SK-N-SH (cell line): Measurements from ENCODE around the gene ZBTB49. TPM values are rescaled to one million over a fixed set of nuclear protein-coding genes. Genes with fewer than 3 reads are reported as not detected.

Source experiments
- CTCF ChIA-PET: fragments of 300-600, 350-600 bp; formaldehyde crosslinking; extraction: SDS; loops from one replicate; lab custom pipeline; 2021; lab: Yijun Ruan, JAX
- POLR2A ChIA-PET: fragments of 350-600 bp; sonication (Branson Sonifier 250); formaldehyde crosslinking; extraction: SDS; loops from one replicate; lab custom pipeline; 2020; ENCODE audit warnings: antibody characterized with exemption, inconsistent platforms; lab: Yijun Ruan, JAX
- DNase-seq: peaks from one replicate; pipeline ENCODE4 v3.0.0; 2012
- H2AFZ ChIP-seq: fragments of 200-600 bp; sonication (generic); 2 replicates; pipeline ENCODE4 v1.8.1; 2016; ENCODE audit warnings: antibody characterized with exemption, mild to moderate bottlenecking, low read depth
- H3F3A ChIP-seq: fragments of 200-600 bp; sonication (generic); replicated peaks from 2 replicates; pipeline ENCODE3; 2016; ENCODE audit warnings: antibody characterized with exemption, mild to moderate bottlenecking; ENCODE audit not compliant: insufficient read depth
- H3K27ac ChIP-seq, 2 experiments: fragments of 200-500 bp in 1 of 2; fragments of 200-600 bp in 1 of 2; sonication (Bioruptor generic) in 1 of 2; sonication (generic), shearing (Covaris generic) in 1 of 2; 2 replicates each; pipeline versions ENCODE4 v1.5.1 to v1.6.1; 2014 to 2016; ENCODE audit warnings: low read depth in 2 of 2, inconsistent platforms in 1 of 2, low read length in 1 of 2, mild to moderate bottlenecking in 1 of 2, mixed read lengths in 1 of 2
- H3K27me3 ChIP-seq: fragments of 200-600 bp; sonication (generic), shearing (Covaris generic); 2 replicates; pipeline ENCODE4 v1.6.1; 2016; ENCODE audit warnings: mixed run types; ENCODE audit not compliant: insufficient read depth
- H3K36me3 ChIP-seq, 2 experiments: fragments of 200-500 bp in 1 of 2; fragments of 200-600 bp in 1 of 2; sonication (Bioruptor generic) in 1 of 2; sonication (generic) in 1 of 2; replicated peaks in 1 of 2; 2 replicates each; pipeline versions ENCODE3 to v1.5.1; 2014 to 2016; ENCODE audit warnings: low read length in 1 of 2, mild to moderate bottlenecking in 1 of 2; ENCODE audit not compliant: insufficient read depth in 2 of 2, control insufficient read depth in 1 of 2
- H3K4me1 ChIP-seq, 2 experiments: fragments of 200-500 bp in 1 of 2; fragments of 200-600 bp in 1 of 2; sonication (Bioruptor generic) in 1 of 2; sonication (generic), shearing (Covaris generic) in 1 of 2; 2 replicates each; pipeline versions ENCODE4 v1.5.1 to v1.6.1; 2014 to 2016; ENCODE audit warnings: low read depth in 1 of 2, low read length in 1 of 2, mixed run types in 1 of 2; ENCODE audit not compliant: insufficient read depth in 2 of 2, control insufficient read depth in 1 of 2
- H3K4me2 ChIP-seq: fragments of 200-600 bp; sonication (generic), shearing (Covaris generic); 2 replicates; pipeline ENCODE4 v1.6.1; 2017; ENCODE audit warnings: mixed run types
- H3K4me3 ChIP-seq, 2 experiments: fragments of 200-500 bp in 1 of 2; fragments of 200-600 bp in 1 of 2; sonication (Bioruptor generic) in 1 of 2; sonication (generic), shearing (Covaris generic) in 1 of 2; 2 replicates each; pipeline versions ENCODE4 v1.5.1 to v1.8.1; 2014 to 2016; ENCODE audit warnings: low read depth in 2 of 2, inconsistent platforms in 1 of 2, low read length in 1 of 2, mild to moderate bottlenecking in 1 of 2, mixed read lengths in 1 of 2, moderate library complexity in 1 of 2
- H3K79me2 ChIP-seq: fragments of 200-600 bp; sonication (generic); 2 replicates; pipeline ENCODE4 v1.8.1; 2017; ENCODE audit warnings: mild to moderate bottlenecking; ENCODE audit not compliant: insufficient read depth
- H3K9ac ChIP-seq: fragments of 200-600 bp; sonication (generic); 2 replicates; pipeline ENCODE4 v1.6.1; 2017; ENCODE audit warnings: mixed run types
- H3K9me2 ChIP-seq: fragments of 200-600 bp; sonication (generic); 2 replicates; pipeline ENCODE4 v1.6.1; 2017; ENCODE audit warnings: mixed run types
- H3K9me3 ChIP-seq: fragments of 200-600 bp; sonication (generic); 2 replicates; pipeline ENCODE4 v1.6.1; 2017; ENCODE audit warnings: mixed run types, mild to moderate bottlenecking, moderate library complexity
- H4K20me1 ChIP-seq: fragments of 200-600 bp; sonication (generic); 2 replicates; pipeline ENCODE4 v1.6.1; 2017; ENCODE audit warnings: mild to moderate bottlenecking, mixed run types; ENCODE audit not compliant: insufficient read depth
- CHD2 ChIP-seq: fragments of 150-350 bp; IDR thresholded peaks from 2 replicates; pipeline ENCODE4 v1.6.1; 2018; ENCODE audit warnings: low read length; ENCODE audit not compliant: partially characterized antibody
- CTCF ChIP-seq: fragments of 200-600 bp; sonication (generic); IDR thresholded peaks from 2 replicates; pipeline ENCODE4 v1.6.1; 2017; ENCODE audit warnings: antibody characterized with exemption, mild to moderate bottlenecking, moderate library complexity
- ELF1 ChIP-seq: IDR thresholded peaks from 2 replicates; pipeline ENCODE4 v1.4.0; 2012
- EZH2phosphoT487 ChIP-seq: fragments of 200-600 bp; sonication (generic); IDR thresholded peaks from 2 replicates; pipeline ENCODE4 v1.6.1; 2017; ENCODE audit warnings: low read depth, mixed run types, mild to moderate bottlenecking, antibody characterized with exemption, moderate library complexity, borderline replicate concordance
- GABPA ChIP-seq: IDR thresholded peaks from 2 replicates; pipeline ENCODE4 v1.4.0; 2012; ENCODE audit warnings: low read depth, mild to moderate bottlenecking
- IRF3 ChIP-seq: fragments of 150-350 bp; IDR thresholded peaks from 2 replicates; pipeline ENCODE4 v1.6.1; 2016; ENCODE audit warnings: mild to moderate bottlenecking, low read depth, low read length
- MXI1 ChIP-seq: IDR thresholded peaks from 2 replicates; pipeline ENCODE4 v1.6.1; 2012; ENCODE audit warnings: mild to moderate bottlenecking, low read depth, low read length, improper control_type of control experiment
- NFIC ChIP-seq: IDR thresholded peaks from 2 replicates; pipeline ENCODE4 v1.4.0; 2012; ENCODE audit warnings: borderline replicate concordance
- POLR2AphosphoS5 ChIP-seq: IDR thresholded peaks from 2 replicates; pipeline ENCODE4 v1.6.1; 2012; ENCODE audit warnings: low read depth, low read length
- RAD21 ChIP-seq: IDR thresholded peaks from 2 replicates; pipeline ENCODE4 v1.6.1; 2012; ENCODE audit warnings: mild to moderate bottlenecking, low read length
- RCOR1 ChIP-seq: fragments of 150-350 bp; IDR thresholded peaks from 2 replicates; pipeline ENCODE4 v1.6.1; 2017; ENCODE audit warnings: antibody characterized with exemption, low read length
- RFX5 ChIP-seq: IDR thresholded peaks from 2 replicates; pipeline ENCODE4 v1.6.1; 2012; ENCODE audit warnings: mild to moderate bottlenecking, improper control_type of control experiment, low read length
- RXRA ChIP-seq: IDR thresholded peaks from 2 replicates; pipeline ENCODE4 v1.4.0; 2012; ENCODE audit warnings: low read depth, mild to moderate bottlenecking, borderline replicate concordance
- TAF1 ChIP-seq: IDR thresholded peaks from 2 replicates; pipeline ENCODE4 v1.6.1; 2012; ENCODE audit warnings: low read depth, mild to moderate bottlenecking, low read length, moderate library complexity, borderline replicate concordance
- TCF12 ChIP-seq: IDR thresholded peaks from 2 replicates; pipeline ENCODE4 v1.4.0; 2012
- TEAD4 ChIP-seq: IDR thresholded peaks from 2 replicates; pipeline ENCODE4 v1.4.0; 2012; ENCODE audit warnings: mild to moderate bottlenecking, borderline replicate concordance; ENCODE audit not compliant: insufficient read depth
- YY1 ChIP-seq: IDR thresholded peaks from 2 replicates; pipeline ENCODE4 v1.4.0; 2012; ENCODE audit warnings: low read depth, mild to moderate bottlenecking
- ZBTB33 ChIP-seq: IDR thresholded peaks from 2 replicates; pipeline ENCODE4 v1.4.0; 2012; ENCODE audit warnings: low read depth, borderline replicate concordance
- WGBS: methylation state at CpG from one replicate; pipeline ENCODE4 v1.1.6; 2017; ENCODE audit warnings: low lambda C conversion rate; 5-methylcytosine and 5-hydroxymethylcytosine counted together
- polyA plus RNA-seq, 3 experiments: library from polyadenylated mRNA; depleted of rRNA; stranded (reverse); fragments of >200 nt; gene quantifications; 2 replicates each; pipeline ENCODE4 v1.2.3, GENCODE V29; 2012
- TF ChIP-seq, protein P1 (sequence below): IDR thresholded peaks from 2 replicates; pipeline ENCODE4; 2012
- TF ChIP-seq, protein P2 (sequence below): IDR thresholded peaks from 2 replicates; pipeline ENCODE4 v1.4.0; 2012; ENCODE audit warnings: low read depth, borderline replicate concordance

Gene ZBTB49
- polyA plus RNA-seq, 1 of the 3 experiments (the other 2 are of a cell fraction) = 3.1 TPM

DNA sequence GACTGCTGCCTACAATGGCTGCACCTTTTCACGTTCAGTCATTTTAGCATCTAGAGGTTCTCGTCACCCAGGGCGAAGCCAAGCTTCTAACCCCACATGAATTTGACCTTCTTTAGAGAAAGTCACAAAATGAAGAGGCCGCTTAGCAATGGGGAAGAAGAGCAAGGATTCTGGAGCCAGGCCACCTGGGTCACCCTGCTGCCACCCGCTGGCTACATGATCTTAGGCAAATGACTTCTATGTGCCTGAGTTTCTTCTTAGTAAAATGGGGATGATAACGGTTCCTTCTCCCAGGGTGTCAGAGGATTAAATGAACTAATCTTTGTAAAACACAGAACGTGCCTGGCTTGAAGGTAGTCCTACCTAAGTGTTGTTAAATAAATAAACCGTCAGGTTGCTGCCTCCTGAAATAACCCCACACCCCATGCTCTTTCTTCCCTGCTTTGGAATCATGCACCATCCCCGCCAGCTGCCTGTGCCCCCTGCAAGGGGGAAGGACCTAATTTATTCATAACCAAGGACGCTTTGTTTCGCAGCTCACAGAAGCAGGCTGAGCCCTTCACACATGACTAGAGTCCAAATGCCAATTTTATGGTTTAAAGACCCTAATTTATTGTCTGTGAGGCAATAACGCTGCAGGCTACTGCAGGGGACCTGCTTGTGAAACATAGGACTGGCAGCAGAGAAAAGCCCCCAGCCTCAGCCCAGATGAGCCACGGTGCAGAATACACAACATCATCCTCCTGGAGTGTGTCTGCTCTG lies 68.2 kb downstream of the ZBTB49 start:
- Histone ChIP-seq H3K4me1 (no peaks in the 10 kb centered on the region), H2AFZ (no peak overlapping the region), H3K9ac (no peak overlapping the region), H3K9me3 (no peaks in the 10 kb centered on the region), H4K20me1 (no peaks in the 10 kb centered on the region), H3K36me3 (no peaks in the 10 kb centered on the region), H3K4me3 (no peak overlapping the region), H3K27ac (no peak overlapping the region), H3K27me3 (peaks cover 5% of the 10 kb centered on the region; the same call in 1 of the 2 replicates), H3K4me2 (no peak overlapping the region), H3K79me2 (no peaks in the 10 kb centered on the region)
- CTCF ChIA-PET = interaction anchor here (1.6 kb wide), 1 partner anchor 23 kb away, joined by 4 read pairs; no protein-coding TSS in a partner anchor
- DNase-seq = no peak
- no peak for TF ChIP-seq TAF1
- no peak for TF ChIP-seq TEAD4
- TF ChIP-seq EZH2phosphoT487 = no peak
- TF ChIP-seq MXI1 = no peak
- TF ChIP-seq GABPA = no peak
- no peak for TF ChIP-seq YY1
- TF ChIP-seq, protein P1, sequence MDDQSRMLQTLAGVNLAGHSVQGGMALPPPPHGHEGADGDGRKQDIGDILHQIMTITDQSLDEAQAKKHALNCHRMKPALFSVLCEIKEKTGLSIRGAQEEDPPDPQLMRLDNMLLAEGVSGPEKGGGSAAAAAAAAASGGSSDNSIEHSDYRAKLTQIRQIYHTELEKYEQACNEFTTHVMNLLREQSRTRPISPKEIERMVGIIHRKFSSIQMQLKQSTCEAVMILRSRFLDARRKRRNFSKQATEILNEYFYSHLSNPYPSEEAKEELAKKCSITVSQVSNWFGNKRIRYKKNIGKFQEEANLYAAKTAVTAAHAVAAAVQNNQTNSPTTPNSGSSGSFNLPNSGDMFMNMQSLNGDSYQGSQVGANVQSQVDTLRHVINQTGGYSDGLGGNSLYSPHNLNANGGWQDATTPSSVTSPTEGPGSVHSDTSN = no peak
- TF ChIP-seq IRF3 = no peak
- no peak for TF ChIP-seq ZBTB33
- no peak for TF ChIP-seq NFIC
- TF ChIP-seq CHD2 = no peak
- no peak for TF ChIP-seq POLR2AphosphoS5
- TF ChIP-seq, all 33 proteins: peak for 0
- Histone ChIP-seq H3K9me2 (no peaks in the 10 kb centered on the region), H3F3A (no peaks in the 10 kb centered on the region)
- WGBS = 60% methylated on average over 13 of the region's 13 CpGs
- POLR2A ChIA-PET = no interaction called here

DNA sequence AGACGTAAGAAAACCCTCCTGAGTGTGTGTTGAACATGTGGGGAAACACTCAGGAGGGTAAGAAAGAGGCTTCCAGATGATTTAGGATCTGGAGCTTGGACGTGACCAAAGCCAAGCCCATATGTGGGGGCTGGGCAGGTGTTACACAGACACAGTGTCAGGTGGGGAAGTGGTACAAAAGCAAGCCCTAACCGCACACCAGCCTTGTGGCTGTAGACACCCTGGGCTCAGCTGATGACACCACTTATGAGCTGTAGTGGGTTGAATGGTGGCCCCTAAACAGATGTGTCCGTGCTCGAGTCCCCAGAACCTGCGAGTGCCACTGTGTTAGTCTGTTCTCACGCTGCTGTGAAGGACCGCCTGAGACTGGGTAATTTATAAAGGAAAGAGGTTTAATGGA lies 71.8 kb downstream of the ZBTB49 start:
- ChIA-PET POLR2A (no interaction called here), CTCF (no interaction called here)
- no peaks in the 10 kb centered on the region for H3K9me3 ChIP-seq
- H3K36me3 ChIP-seq = no peaks in the 10 kb centered on the region
- no peak overlapping the region for H3K4me3 ChIP-seq
- no peaks in the 10 kb centered on the region for H4K20me1 ChIP-seq
- no peak overlapping the region for H3K9ac ChIP-seq
- H3K4me2 ChIP-seq = no peak overlapping the region
- H3K27me3 ChIP-seq = no peaks in the 10 kb centered on the region; the same call in 1 of the 2 replicates
- no peaks in the 10 kb centered on the region for H3F3A ChIP-seq
- H3K4me1 ChIP-seq = no peaks in the 10 kb centered on the region
- H3K79me2 ChIP-seq = no peaks in the 10 kb centered on the region
- no peak overlapping the region for H2AFZ ChIP-seq
- no peak overlapping the region for H3K27ac ChIP-seq
- DNase-seq = no peak
- WGBS = 61% methylated on average over 8 of the region's 8 CpGs
- H3K9me2 ChIP-seq = no peaks in the 10 kb centered on the region
- TF ChIP-seq CTCF = no peak
- TF ChIP-seq RFX5 = no peak
- TF ChIP-seq TCF12 = no peak
- no peak for TF ChIP-seq POLR2AphosphoS5
- TF ChIP-seq RAD21 = no peak
- no peak for TF ChIP-seq ELF1
- TF ChIP-seq, protein P2, sequence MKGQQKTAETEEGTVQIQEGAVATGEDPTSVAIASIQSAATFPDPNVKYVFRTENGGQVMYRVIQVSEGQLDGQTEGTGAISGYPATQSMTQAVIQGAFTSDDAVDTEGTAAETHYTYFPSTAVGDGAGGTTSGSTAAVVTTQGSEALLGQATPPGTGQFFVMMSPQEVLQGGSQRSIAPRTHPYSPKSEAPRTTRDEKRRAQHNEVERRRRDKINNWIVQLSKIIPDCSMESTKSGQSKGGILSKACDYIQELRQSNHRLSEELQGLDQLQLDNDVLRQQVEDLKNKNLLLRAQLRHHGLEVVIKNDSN = no peak
- TF ChIP-seq IRF3 = no peak
- no peak for TF ChIP-seq RXRA
- TF ChIP-seq RCOR1 = no peak
